ENCODE results near the gene DLGAP4.
"Not testable (repeated sequence)": the region's sequence is repeated elsewhere in the genome, so short reads cannot be mapped to it uniquely, and the experiment has no call there.

DLGAP4 gene

DNA sequence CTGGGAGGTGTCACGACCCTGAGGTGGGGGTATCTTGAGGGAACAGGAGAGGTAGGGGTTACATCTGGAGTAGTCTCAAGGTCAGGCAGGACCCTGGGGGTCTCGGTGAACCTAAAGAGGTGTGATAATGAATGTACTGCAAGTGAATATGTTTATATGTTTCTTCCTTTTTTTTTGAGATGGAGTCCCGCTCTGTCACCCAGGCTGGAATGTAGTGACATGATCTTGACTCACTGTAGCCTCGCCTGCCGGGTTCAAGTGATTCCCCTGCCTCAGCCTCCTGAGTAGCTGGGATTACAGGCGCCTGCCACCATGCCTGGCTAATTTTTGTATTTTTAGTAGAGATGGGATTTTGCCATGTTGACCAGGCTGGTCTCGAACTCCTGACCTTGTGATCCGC, 168.9 kb downstream of the DLGAP4 start:
- not testable (repeated sequence) for DNase-seq (ENCODE audit: low read depth in 2 of 2)

GRCh38 chr20:36477475-36477874, 171.3 kb downstream of the DLGAP4 start:
- DNase-seq (ENCODE audit: low read depth in 2 of 2): no peak

GRCh38 chr20:36478137-36478905, 172.2 kb downstream of the DLGAP4 start:
- DNase-seq (ENCODE audit: low read depth in 2 of 2): no peak

- DNase-seq (ENCODE audit: low read depth in 2 of 2): no peak
These were observed 173.8 kb downstream of the DLGAP4 start for GRCh38 chr20:36479938-36480337.

GRCh38 chr20:36480456-36481048, 174.4 kb downstream of the DLGAP4 start:
- DNase-seq (ENCODE audit: low read depth in 2 of 2): no peak

GRCh38 chr20:36481380-36482043, 175.4 kb downstream of the DLGAP4 start:
- DNase-seq (ENCODE audit: low read depth in 2 of 2): no peak

DNA sequence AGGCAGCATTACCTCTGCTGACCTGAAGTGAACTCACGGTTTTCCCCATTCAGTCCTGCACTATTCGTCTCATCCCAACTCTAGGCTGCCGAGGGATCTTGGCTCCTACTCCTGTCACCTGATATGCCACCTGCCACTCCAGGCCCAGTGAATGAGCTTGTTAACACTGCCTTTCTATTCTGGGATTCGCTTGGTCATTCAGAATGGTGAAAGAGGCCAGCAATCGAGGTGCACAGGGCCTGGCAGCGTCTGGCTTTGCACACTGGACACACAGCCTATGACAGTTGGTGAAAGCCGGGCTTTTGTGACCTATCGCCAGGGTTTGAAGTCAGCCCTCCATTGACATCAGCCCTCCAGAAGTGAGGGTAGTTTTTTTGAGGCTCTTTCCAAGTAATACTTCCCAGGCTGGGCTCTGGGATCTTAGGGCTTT, 175.9 kb downstream of the DLGAP4 start:
- DNase-seq (ENCODE audit: low read depth in 2 of 2): no peak

GRCh38 chr20:36483209-36483918, 177.2 kb downstream of the DLGAP4 start:
- no peak for DNase-seq (ENCODE audit: low read depth in 2 of 2)

GRCh38 chr20:36483919-36484808, 178.0 kb downstream of the DLGAP4 start:
- DNase-seq (ENCODE audit: low read depth in 2 of 2): no peak

DNA sequence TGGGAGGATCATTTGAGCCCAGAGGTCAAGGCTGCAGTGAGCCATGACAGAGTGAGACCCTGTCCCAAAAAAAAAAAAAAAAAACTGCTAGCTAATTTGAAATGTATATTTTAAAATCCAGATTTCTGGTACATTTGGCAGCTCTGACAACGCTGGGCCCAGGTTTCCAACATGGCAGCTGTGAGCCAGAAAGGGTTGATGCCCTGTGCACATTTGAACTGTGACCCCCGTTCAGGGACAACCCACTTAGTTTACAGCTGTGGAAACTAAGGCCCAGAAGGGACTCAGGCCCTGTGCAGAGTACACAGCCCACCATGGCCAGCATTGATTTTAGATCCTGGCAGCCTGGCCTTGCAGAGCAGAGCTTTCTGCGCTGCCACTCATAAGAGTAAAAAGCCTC, 179.1 kb downstream of the DLGAP4 start:
- DNase-seq (ENCODE audit: low read depth in 2 of 2): no peak

- DNase-seq (ENCODE audit: low read depth in 2 of 2): no peak
These were observed 180.9 kb downstream of the DLGAP4 start for GRCh38 chr20:36487069-36487468.

- no peak for DNase-seq (ENCODE audit: low read depth in 2 of 2)
These were observed 184.1 kb downstream of the DLGAP4 start for GRCh38 chr20:36490191-36490590.

GRCh38 chr20:36491901-36492617, 185.9 kb downstream of the DLGAP4 start:
- DNase-seq (ENCODE audit: low read depth in 2 of 2): peak; percentile 25 to 38

DNA sequence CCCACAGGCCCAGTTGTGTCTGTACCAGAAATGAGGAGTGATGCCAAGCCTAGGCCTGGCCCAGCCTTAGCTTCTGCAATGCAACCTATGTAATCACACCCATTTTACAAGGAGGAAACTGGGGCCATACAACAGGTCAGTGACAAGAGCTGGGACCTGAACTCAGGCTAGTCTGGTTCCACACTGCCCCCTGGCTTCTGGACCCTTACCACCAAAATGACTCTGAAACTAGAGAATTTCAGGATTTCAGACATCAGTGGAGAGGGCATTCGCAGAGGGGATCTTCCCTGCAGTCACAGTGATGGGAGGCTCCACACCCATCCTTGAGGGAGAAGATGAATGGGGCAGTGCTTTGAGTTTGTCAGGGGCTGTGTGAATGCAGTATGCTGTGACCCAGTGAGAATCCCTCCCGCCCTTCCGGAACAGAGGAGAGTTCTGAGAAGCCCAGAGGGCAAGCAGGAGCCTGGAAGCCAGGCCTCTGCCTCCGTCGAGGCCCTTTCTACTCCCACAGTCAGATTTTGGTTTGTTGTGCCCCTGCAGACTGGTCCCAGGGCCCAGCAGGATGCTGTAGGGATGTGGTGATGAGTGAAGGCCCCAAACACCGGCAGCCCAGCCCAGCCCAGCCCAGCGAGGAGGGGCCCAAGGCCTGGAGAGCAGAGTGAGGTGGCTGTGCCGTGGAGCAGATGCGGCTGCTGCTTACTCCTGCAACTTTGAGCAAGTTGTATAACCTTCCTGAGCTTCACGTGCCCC, 187.1 kb downstream of the DLGAP4 start:
- no peak for DNase-seq (ENCODE audit: low read depth in 2 of 2)

GRCh38 chr20:36493801-36494114, 187.6 kb downstream of the DLGAP4 start:
- no peak for DNase-seq (ENCODE audit: low read depth in 2 of 2)

DNA sequence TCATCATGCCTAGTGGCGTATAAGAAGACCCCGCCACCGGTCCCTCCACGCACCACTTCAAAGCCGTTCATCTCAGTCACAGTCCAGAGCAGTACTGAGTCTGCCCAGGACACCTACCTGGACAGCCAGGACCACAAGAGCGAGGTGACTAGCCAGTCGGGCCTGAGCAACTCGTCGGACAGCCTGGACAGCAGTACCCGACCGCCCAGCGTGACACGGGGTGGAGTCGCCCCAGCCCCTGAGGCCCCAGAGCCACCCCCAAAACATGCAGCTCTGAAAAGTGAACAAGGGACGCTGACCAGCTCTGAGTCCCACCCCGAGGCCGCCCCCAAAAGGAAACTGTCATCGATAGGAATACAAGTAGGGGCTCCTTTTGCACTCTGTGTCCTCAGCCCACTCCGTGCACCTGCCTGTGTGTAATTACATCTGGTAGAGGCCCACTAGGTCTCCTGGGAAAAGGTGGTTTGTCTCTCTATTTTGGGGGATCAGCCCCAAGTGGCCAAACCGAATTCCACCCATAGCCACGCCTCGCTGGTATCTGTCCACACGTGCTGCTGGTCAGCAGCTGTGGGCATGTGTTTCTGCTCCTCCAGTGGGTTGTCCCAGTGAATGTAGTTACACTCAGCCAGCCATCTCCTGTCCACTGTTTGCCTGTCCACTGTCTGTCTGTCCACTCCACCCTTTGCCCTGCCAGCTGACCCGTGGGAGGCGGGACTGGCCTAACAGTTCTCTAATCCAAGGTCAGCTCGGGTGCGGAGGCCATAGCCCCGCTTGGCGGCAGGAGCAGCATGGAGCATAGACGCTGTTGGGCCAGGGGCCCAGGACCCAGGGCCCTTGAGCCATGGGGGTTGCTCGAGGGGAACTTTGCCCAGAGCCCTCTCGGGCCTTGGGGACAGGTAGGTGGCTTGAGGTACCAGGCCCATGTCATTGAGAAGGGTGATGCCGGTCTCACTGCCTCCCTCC, 190.8 kb downstream of the DLGAP4 start:
- DNase-seq (ENCODE audit: low read depth in 2 of 2): no peak

DNA sequence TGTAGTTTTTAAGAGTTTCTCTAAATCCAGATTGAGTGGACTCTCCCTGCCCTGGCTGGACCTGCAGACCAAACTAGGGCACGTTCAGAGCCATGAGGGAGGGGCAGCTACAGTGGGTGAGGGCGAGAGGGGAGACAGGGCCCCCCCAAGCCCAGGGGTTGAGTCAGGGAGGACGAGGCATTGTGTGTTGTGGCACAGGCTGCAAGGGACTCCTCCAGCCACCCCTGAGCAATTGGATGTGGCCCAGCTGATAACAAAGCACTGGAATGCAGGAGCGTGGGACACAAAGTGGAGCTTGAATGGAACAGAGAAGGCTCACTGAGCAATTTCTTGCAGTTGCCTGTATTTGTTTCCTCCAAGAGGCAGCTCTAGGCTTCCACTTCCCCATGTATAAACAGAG, 191.7 kb downstream of the DLGAP4 start:
- no peak for DNase-seq (ENCODE audit: low read depth in 2 of 2)

GRCh38 chr20:36498386-36499179, 192.4 kb downstream of the DLGAP4 start:
- no peak for DNase-seq (ENCODE audit: low read depth in 2 of 2)

Measured in stimulated activated CD4-positive, alpha-beta T cell treated with anti-CD3 and anti-CD28 coated beads, Interleukin-4, amount 100 ng/mL, for 48 hours (primary cell).